ENCODE measurements around the gene TBRG4.
"Not testable (repeated sequence)": the region's sequence is repeated elsewhere in the genome, so short reads cannot be mapped to it uniquely, and the experiment has no call there.

TBRG4 gene

DNA sequence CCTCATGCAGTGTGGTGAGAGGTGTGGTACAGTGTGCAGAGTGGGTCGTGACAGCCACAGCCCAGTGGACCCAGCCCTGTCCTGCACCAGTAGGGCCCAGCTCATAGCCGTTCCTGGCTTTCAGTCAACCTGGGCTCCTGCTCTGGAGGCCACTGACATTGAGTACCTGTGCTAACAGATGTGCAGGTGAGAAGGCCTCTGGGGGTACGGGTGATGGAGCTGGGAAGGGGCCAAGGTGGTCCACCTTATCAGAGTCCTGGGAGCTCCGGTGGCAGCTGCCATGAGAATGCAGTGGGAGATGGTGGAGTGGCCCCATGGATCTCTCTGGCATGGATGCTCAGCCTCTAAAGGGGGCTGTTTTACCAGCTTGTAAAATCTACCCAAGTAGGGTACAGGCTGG, 6.1 kb upstream of the TBRG4 start:
- no peak for DNase-seq (ENCODE audit: low read depth)

DNA sequence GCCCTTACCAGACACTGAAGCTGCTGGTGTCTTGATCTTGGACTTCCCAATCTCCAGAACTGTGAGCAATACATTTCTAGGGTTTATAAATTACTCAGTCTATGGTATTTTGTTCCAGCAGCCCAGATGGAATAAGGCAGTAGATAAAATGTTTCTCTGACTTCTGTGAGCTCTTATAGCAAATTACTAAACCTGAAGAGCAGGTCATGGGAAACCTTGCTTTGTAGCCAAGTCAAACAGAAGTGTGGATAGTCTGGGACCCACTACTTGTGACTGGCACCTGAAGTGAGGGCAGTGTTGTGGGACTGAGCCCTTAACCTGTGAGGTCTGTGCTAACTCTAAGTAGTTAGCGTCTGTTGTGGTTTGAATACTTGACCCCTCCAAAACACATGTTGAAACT, 4.6 kb upstream of the TBRG4 start:
- no peak for DNase-seq (ENCODE audit: low read depth)

DNA sequence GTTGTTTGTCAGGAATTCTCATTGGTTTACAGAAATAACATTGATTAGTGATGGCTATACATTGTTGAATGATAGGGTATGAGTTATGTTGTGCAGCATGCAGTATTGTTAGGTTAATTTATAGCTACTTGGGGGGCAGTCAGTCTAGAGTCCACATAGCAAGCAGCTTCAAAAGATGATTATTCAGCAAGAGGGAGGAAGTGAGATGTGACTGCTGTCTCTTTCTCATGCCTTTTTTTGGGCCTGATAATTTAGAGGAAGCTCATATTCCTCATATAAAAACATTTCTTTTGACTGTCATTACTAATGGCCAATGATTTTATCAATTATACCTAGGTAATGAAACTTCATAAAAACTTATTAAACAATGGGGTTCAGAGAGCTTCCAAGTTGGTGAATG, 3.4 kb upstream of the TBRG4 start:
- DNase-seq (ENCODE audit: low read depth): no peak

DNA sequence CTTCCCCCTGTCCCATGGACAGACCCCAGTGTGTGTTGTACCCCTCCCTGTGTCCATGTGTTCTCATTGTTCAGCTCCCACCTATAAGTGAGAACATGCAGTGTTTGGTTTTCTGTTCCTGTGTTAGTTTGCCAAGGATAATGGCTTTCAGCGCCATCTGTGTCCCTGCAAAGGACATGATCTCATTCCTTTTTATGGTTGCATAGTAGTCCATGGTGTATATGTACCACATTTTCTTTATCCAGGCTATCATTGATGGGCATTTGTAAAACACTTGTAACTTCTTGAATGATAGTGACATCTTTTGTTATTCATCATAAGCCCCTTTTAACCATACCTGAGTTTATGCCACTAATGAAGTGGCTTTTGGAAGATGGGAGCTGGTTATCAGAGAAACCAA, 2.8 kb upstream of the TBRG4 start:
- DNase-seq (ENCODE audit: low read depth): not testable (repeated sequence)

DNA sequence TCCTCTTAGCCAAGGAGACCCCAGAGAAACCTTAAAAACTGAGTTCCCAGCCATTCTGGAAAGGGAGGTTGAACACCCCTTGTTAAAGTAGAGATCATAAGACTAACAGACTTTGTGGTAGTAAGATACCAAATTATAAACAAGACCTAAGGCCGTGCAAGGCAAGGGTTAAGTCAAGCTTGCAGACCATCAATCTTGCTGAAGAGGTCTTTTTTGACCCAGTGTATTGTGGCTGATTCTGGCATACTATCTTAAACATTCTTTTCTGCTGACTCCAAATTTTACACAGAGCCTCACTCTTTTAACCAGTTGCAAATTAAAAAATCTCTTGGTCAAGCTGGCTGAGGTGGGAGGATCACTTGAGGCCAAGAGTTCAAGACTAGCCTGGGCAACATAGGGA, 1.2 kb upstream of the TBRG4 start:
- no peak for DNase-seq (ENCODE audit: low read depth)

DNA sequence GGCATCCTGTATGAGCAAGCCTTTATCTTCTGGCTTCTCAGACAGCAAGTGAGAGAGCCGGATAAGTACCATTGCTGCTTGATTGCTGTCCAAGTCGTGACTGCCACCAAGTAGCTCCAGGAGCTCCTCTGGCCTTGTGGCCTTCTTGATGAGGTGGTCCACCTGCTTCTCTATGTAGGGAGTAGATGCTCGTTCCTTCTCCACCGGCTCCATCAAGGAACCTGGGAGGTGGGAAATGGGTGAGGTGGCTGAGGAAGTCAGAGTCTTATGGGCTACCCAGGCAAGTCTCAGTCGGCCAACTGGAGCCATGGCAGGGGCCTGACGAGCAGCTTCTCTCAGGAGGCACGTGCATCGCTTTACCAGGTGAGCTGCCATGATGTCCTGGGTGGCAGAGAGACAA, 2.6 kb downstream of the TBRG4 start:
- DNase-seq (ENCODE audit: low read depth): no peak

DNA sequence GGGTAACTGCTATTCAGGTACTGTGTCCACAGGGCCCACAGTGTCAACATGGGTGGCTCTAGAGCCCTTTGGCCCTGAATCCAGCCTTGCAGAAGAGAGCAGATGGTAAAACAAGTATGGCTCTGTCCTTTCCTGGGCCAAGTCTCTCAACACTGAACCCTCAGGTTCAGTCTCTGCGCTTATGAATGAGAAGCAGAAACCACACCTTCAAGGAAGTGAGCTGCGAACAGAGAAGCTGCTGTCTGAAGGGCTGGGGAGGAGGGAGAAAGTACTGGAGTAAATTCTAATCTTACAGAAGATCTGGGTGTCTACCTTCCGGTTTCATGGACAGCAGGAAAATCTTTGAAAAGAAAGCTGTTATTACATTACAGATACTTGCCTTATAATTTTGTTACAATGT, 4.1 kb downstream of the TBRG4 start:
- DNase-seq (ENCODE audit: low read depth): no peak

DNA sequence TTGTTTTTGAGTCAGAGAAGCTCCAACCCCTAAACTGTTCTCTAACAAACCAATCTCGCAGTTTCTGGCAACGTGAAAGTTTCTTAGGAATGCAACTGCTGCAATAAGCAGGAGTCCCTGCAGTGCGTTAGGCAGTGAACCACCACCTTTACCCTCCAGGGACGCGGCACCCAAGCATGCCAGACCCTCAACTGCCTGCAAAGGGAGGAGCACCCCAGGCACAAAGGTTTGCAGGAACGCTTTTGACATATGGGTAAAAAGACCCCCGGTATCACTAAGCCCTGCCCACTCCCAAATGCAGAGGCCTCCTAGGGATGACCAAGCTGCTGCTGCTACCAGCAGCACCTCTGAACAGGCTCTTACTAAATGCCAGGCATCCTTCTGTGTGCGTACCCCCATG, 4.7 kb downstream of the TBRG4 start:
- DNase-seq (ENCODE audit: low read depth): no peak

DNA sequence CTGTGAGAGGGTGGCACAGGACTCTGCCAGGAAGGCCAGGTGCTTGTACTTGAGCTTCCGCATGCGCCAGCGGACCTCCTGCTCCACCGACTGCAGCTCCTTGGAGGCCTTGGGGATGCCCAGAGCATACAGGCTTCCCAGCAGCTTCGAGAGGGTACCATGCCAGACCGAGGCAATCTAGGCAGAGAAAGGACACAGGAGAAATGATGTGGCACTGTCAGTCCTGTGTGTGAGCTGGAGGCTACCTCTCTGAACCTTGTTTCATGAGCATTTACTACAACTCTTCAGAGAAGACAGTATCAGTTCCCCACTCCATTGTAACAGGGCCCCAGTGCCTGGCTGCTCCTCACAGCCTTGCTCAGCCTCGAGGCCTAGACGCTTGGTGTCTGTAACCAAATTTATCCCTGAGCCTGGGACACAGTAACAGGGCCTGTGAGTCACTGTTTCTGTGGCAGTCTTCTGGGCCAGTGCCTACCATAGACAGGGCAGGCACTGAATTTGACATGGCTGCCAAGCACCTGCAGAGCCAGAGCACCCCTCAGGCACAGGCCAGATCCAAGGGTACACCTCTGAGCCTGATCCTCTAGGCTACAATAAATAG, 5.8 kb downstream of the TBRG4 start:
- no peak for DNase-seq (ENCODE audit: low read depth)

DNA sequence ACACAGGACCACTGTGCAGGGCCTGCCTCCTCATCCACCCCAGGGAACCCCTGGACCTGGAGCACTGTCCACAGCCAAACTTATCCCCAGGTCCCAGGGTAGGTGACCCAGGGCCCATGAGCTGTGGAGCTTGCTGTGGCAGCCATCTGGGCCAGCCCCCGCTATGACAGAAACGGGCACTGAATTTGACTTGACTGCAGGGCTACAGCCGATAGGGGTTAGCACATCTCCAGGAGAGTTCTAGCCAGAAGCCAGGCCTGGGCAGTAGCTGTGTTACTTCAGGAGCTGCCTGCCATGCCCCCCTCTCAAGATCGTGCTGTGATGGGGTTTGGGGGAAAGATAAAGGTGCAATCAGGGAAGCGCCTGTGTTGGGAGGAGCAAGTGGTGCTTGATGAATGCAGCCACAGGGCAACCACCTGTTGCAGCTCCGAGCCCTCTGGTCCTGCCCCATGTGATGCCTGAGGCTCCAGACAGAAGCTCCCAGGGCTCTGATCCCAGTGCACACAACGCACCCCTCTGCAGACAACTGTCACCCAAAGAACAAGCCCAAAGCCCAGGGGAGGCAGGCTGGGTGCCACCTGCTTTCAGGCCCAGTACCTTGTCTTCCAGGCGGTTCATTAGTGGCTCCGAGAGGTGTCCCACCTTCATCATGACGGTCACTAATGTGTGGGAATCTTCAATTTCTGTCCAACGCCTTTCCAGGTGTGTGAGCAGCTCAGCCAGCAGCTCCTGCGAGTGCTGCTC, 6.5 kb downstream of the TBRG4 start:
- DNase-seq (ENCODE audit: low read depth): no peak

DNA sequence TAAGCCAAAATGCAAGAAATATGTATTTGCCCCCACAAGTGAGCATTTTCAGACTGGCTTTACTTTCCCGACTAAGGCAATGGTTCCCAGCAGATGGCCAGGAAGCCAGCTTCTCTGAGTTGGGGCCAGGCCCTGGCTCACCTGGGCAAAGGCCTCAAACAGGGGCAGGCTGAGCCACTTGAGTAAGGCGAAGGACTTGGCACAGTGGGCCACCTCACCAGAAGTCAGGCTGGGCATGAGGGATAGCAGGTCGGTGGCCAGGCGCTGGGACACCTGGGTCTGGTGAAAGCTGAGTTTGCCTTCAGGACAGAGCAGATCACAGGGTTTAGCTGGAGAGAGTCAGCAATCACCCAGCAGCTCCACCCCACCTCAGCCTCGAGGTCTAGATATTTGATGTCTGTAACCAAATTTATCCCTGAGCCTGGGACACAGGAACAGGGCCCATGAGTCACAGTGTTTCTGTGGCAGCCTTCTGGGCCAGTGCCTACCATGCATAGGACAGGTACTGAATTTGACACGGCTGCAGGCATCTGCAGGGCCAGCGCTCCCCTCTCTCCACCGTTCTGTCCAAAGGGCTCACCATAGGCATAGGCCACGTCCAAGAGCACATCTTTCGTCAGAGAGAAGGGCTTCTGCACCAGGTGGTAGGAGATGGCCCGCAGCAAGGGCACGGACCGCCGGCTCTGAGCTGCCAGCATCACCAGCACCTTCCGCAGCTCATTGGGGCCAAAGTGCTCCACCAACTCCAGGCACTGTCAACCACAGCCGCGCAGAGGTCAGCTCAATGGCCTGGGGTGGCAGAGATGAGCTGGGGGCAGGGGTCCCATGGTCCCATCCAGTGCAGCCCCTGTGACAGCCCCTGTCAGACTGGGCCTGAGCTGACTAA, 7.3 kb downstream of the TBRG4 start:
- no peak for DNase-seq (ENCODE audit: low read depth)

DNA sequence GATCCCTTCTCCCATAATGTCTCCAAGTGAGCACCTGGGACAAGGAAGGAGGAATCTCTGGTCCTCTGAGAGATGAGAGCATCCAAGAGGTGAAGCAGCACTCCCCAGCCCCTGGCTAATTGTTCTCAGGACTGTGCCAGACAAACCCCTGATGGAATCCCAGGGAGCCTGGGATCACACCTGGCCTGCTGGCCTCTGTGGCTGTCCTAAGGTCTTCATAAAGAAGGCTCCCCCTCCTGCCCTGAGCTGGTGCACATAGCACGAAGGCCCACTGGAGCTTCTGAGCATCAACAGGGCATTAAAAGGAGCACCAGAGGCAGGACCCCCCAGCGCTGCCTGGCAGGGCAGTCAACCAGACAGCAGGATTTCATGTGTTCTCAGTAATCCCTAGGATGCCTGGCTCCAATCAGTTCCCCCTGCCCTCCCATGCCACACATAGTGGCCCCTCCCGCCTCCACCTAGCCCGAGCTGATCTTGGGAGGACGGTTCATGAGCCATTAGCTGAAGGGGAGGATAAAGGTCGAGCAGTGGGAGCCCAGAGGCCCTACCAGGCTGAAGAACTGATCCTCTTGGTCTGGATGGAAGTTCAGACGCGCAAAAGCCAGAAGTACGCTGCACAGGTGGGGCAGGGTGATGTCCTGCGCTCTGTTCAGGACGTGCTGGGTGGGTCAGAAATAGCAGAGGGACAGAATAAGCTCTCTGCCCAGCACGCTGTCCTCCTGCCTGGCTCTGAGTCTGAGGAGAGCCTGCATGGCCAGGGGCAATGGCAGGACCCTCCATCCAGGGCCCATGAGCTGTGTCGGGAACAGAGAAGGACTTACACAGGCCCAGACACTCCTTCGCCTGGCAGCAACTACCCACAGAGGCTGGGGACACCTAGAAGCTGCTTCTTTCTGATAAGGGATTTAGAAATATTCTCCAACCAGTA, 8.4 kb downstream of the TBRG4 start:
- no peak for DNase-seq (ENCODE audit: low read depth)

DNA sequence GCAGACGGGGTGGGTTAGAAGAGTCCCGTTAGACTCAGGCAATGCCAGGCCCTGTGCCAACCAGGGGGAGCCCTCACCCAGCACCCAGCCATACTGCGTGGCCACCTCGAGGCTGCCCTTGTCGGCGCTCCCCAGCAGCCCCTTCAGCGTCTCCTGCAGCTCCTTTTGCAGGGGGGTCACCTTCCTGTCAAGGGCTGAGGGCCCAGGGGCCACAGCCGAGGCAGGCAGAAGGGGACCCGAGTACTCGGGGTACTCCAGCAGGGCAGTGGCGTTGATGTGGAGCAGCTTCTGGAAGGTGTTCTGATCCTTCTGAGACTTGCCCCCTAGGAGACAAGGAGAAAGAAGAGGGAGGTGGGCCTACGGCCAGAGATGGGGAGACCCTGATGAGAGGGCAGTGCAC, 9.7 kb downstream of the TBRG4 start:
- no peak for DNase-seq (ENCODE audit: low read depth)

DNA sequence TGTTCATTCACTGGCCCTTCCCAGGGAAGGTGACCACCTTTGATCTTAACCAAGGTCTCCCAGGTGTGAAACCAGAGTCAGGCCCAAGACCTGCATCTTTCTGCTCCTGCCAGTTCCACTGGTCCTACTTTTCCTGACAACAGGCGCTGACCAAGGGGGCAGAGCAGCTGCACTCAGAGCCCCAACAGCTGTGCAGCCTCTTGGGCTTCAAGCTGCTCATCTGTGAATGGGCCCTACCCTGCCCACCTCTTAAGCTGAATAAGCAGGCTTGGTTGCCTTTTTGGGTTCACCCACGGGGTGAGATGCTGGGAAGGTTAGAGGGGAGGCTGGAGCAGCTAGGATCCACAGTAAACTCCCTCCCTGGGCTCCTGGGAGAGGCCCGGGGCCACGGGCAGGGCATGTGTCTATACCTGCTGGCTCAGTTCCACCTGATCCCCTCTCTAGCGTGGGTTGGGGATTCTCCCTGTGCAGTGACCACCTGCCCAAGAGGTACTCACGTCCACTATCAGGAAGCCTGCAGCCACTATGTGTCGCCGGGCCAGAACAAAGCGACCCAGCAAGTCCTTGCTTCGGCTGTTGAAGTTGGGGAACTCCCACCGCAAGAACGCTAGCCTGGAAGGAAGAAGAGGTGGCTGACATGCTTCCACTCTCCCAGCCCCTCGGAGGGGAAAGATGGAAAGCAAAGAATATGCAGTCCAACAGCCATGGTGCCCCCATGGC, 10.6 kb downstream of the TBRG4 start:
- no peak for DNase-seq (ENCODE audit: low read depth)

DNA sequence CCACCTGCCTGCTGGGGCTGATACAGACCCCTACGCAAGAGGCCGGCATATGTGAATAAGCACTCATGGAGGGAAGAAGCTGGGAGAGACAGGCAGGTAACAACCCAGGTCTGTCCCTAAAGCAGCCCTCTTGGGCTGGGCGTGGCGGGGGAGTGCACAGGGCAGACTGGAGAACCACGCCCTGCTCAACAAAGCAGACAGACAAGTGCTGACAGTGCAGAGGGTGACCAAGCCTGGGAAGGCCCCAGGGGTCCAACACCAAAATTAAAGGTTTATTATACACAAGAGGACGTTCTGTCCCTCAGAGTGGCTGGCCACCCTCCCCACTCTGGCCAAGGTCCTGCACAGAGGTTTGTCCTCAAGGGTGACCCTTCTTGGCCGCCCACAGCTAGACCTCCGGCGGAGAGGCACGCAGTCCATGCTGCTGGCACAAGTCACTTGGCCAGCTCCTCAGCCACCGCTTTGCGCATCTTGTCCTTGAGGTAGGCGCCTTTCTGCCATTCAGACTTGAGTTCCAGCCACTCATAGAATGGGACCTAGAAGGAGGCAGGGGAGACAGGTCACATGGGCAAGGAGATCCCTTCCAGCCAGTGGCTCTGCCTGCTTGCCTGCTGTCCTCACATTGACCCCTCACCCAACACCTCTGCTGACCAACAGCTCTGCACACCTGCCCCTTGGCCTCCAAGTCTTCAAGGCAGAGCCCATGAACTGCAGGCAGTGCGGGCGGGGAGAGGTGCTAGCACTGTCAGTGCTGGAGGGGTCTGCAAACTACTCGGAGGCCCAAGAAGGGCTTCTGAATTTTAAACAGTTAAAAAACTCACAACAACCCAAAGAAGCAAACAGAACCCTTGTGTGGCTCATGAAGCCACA, 11.4 kb downstream of the TBRG4 start:
- DNase-seq (ENCODE audit: low read depth): no peak

DNA sequence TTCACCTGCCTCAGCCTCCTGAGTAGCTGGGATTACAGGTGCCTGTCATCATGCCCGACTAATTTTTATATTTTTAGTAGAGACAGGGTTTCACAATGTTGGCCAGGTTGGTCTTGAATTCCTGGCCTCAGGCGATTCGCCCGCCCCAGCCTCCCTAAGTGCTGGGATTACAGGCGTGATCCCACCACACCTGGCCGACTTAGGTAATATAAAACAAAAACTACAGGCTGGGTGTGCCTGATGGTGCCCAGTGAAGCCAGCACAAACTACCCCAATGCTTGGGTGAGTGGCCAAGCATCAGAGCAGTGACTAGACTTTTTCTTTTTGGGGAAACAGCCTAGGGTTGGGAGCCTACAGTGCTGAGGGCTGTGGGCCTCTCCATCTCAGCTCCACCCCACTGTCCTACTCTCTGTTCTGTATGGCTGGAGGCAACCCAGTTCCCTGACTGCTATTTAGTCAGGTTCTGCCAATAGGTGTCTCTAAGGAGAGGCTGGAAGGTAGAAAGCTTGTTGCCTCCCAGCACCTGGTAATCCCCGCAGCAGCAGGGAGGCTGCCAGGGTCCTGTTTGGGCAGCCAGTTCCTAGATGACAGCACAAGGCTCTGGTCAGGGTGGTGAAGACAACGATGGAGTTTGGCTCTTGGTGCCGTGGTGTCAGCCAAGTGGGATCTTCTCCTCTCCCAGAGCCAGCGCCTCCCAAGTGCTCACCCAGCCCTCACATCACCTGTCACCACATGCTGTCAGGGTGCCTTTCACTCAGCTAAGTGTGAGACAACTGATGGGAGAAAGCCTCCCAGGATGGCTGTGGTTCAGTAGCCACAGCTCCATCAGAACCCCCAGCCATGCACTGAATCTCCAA, 12.3 kb downstream of the TBRG4 start:
- DNase-seq (ENCODE audit: low read depth): no peak

DNA sequence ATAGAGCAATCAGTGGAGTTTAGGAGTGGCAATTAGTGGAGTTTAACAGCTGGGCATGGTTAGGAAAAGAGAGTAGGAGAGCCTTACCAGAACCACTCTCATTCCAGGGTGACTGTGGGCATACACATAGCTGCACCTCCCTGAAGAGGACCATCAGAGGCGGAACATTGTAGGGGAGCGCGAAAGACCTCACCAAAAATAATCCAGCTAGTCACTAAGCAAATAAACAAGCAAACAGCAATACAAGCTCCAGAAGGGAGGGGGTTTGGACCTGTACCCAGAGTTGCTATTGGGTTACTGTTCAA, 18.6 kb downstream of the TBRG4 start:
- DNase-seq (ENCODE audit: low read depth): no peak

DNA sequence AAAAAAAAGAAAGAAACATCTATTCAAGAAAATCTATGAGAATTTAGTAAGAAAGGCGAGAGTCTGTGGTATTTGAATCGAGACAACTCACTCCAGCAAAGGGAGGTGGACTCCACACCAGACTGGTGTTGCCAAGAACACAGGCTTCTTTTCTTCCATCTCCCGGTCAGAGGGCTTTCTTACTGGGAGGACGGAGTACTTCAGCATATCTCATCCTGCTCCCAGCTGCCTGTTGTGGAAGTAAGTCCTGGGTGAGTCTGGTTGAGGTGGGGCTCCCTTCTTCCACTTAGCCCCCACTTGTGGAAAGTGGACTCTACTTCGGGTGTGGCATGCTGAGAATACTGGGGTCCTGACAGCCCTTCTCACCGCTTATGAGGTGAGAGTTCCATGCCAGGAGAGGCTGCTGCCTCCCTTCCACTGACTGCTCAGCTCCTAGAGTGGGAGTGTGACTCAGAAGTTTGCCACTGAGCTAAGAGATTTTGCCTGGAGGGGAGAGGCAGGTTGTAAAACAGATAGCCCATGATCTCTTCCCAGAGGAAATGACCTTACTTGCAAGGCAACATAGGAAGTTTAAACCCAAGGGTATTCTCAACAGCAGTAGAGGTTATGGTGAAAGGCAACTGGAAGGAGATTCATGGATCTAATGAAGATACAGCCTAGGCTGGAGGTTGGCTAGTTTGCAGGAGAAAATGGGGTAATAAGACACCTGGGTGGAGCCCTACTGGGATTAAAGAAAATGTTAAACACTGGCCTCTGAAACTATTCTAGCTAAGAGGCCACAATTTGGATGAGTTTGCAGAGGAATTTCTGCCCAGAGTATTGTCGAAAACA, 19.2 kb downstream of the TBRG4 start:
- DNase-seq (ENCODE audit: low read depth): no peak

Data from T-helper 22 cell (primary cell).